HG02840 (cell line): Measurements from ENCODE around the gene E2F8.
"Not testable (repeated sequence)": the region's sequence is repeated elsewhere in the genome, so short reads cannot be mapped to it uniquely, and the experiment has no call there.

Experiments used
- ATAC-seq: cut with Tn5 transposase; IDR thresholded peaks from one replicate; pipeline ENCODE4 v1.9.1; 2021; ENCODE audit warnings: mild to moderate bottlenecking, moderate library complexity, moderate number of reproducible peaks; ENCODE audit not compliant: unreplicated experiment, low FRiP score

Gene E2F8, protein sequence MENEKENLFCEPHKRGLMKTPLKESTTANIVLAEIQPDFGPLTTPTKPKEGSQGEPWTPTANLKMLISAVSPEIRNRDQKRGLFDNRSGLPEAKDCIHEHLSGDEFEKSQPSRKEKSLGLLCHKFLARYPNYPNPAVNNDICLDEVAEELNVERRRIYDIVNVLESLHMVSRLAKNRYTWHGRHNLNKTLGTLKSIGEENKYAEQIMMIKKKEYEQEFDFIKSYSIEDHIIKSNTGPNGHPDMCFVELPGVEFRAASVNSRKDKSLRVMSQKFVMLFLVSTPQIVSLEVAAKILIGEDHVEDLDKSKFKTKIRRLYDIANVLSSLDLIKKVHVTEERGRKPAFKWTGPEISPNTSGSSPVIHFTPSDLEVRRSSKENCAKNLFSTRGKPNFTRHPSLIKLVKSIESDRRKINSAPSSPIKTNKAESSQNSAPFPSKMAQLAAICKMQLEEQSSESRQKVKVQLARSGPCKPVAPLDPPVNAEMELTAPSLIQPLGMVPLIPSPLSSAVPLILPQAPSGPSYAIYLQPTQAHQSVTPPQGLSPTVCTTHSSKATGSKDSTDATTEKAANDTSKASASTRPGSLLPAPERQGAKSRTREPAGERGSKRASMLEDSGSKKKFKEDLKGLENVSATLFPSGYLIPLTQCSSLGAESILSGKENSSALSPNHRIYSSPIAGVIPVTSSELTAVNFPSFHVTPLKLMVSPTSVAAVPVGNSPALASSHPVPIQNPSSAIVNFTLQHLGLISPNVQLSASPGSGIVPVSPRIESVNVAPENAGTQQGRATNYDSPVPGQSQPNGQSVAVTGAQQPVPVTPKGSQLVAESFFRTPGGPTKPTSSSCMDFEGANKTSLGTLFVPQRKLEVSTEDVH

DNA sequence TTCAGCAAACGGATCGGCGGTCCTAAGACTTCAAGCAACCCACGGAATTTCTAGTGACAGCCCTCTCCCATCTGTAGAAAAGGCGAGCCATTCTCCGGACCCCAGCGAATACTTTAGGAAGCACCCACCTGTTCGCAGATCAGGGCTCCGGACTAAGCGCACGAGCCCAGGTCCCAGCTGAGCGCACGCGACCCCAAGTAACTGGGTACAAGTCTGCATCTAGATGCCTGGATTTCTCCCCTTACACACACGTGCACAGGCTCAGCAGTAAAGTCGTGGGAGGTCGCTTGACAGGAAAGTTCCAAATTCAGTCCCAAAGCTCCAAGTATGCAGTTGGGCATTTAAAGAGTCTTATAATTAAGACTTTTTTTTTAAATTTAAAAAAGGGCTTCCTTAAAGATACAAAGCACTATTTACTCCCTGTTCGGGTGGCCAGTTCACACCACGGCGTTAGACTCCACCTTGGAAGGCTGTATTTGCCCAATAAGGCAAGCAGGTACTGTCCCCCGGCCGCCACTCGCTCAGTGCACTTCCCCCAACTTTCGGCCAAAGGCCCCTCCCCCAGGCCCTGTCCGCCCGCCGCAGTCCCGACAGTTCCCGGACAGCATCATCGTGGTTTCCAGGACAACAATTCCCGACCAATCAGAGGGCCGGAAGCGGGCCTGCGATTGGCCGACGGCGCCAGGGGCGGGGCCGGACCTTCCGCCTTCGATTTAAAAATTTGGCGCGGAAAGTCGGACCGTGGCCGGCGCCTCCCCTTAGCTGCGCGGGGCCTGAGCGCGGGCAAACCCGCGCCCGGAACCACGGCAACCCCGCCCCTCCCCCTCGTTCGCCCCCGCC lies at the start of gene E2F8:
Gene E2F8 (minus strand): TSS at position 526 of the 840 bp plus-strand sequence. CDS start 824 bp downstream, outside the sequence.
- peak; percentile 94 for ATAC-seq

- no peak for ATAC-seq
Observed at GRCh38 chr11:19290356-19290755, 49.6 kb upstream of the E2F8 start.

DNA sequence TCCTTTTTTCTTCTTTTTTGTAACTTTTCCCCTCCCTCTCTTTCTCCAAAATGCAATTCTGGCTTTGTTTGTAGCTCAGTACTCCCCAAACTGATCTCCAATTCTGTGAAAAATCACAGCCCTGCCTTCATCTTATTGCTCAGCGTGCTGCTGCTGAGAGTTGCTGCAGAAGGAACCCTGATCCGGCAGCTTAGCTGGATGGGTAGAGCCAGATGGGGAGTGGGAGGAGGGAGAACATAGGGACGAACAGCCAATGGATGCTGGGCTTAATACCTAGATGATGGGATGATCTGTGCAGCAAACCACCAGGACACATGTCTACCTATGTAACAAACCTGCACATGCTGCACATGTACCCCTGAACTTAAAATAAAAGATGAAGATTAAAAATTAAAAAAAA lies 47.5 kb upstream of the E2F8 start:
- ATAC-seq, result no peak

DNA sequence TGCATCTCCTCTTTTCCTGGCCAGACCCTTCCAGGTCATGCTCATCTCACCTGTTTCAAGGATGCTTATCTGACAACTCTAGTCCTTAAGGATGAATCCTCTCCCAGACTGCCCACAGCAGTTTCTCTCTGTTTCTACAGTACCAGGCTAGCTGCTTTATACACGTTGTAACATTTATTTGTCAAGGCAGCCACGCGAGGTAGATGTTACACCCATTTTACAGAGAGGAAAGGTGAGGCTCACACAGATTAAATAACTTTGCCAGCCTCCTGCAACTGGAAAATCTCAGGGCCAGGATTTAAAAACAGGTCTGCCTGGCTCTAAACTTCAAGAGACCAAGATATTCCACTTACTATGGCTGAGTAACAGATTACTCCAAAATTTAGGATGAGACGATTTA lies 45.7 kb upstream of the E2F8 start:
- no peak for ATAC-seq

GRCh38 chr11:19284881-19285280 lies 44.1 kb upstream of the E2F8 start:
- ATAC-seq, result no peak

DNA sequence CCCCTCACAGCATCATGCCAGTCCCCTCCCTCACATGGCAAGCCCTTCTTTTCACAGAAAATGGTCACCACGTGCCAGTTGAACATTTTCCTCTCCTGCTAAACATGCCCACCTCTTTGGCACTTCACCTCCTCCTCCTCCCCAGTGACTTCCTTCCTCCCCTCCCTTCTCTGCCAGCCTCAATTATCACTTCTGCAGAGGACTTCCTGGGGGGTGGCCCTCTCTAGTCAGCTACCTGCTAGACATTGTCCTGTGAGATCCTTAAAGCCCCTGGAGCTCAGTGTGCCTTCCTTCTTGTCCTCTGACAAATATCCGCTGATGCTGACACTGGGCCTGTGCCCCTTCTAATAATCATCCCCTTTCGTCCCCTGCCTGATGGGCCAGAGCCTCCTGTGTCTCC lies 43.2 kb upstream of the E2F8 start:
- ATAC-seq, result no peak

DNA sequence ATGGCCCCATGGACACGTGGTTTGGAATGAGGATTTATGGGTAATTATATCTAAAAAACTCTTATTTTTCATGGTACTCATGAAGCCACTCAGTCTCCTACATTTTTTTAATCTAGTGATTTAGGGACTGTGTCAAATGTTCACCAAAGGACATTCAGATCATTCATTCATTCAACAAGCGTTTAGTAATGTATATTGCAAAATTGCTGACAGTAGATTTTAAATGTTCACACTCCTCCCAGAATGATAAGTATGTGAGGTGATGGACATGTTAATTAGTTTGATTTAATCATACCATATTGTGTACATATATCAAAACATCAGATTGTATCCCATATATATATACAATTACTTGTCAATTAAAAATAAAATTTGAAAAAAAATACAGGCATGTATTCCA lies 40.8 kb upstream of the E2F8 start:
- no peak for ATAC-seq

DNA sequence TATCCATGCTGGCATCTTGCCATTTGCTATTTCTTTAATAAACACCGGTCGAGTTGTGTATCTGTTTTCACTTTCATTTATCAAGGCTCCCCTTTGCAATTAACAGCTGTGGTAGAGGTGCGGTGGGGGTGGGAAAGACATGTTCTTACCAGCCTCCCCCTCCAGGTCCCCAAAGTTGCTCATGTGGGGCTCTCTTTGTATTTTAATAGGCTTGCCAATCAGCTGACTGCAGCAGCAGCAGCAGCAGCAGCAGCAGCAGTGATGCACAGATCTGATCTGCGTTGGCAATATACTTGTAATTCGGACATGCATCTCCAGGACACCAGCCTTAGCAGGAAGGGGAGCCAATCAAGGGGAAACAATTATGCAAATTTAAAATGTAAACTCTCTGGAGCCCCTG lies 40.3 kb upstream of the E2F8 start:
- no peak for ATAC-seq

DNA sequence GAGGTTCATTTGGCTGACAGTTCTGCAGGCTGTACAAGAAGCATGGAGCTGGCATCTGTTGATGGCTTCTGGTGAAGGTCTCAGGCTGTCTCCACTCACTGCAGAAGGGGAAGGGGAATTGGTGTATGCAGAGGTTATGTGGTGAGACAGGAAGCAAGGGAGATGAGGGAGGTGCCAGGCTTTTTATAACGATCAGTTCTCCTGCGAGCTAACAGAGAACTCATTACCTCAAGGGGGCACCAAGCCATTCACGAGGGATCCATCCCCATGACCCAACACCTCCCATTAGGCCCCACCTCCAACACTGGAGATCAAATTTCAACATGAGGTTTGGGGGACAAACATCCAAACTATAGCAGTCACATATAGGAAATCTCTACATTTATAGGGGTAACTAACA lies 38.7 kb upstream of the E2F8 start:
- no peak for ATAC-seq

GRCh38 chr11:19276859-19277808 lies 36.4 kb upstream of the E2F8 start:
- no peak for ATAC-seq

- no peak for ATAC-seq
Observed at GRCh38 chr11:19275496-19275895, 34.8 kb upstream of the E2F8 start.

DNA sequence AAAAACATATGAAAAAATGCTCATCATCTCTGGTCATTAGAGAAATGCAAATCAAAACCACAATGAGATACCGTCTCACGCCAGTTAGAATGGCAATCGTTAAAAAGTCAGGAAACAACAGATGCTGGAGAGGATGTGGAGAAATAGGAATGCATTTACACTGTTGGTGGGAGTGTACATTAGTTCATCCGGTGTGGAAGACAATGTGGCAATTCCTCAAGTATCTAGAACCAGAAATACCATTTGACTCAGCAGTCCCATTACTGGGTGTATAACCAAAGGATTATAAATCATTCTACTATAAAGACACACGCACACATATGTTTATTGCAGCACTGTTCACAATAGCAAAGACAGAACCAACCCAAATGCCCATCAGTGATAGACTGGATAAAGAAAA lies 32.5 kb upstream of the E2F8 start:
- not testable (repeated sequence) for ATAC-seq

DNA sequence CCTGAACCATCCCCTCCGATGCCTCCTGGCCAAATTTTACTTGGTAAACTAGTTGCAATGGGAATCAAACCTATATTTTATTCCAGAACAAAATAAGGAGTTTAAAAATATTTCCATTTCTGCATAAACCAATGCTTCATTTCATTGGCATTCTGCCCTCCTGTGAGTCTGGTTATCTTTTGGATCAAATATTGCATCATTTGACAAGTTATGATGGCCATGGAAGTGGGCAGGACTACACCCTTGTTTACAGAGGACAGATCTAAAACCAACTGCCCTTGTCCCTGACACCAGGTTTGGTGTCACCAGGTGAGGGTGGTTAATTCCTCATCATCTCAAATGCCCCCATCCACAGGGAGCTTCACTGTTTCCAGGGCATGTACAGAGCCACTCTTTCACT lies 28.2 kb upstream of the E2F8 start:
- no peak for ATAC-seq

GRCh38 chr11:19267567-19267966 lies 26.8 kb upstream of the E2F8 start:
- ATAC-seq, result no peak

DNA sequence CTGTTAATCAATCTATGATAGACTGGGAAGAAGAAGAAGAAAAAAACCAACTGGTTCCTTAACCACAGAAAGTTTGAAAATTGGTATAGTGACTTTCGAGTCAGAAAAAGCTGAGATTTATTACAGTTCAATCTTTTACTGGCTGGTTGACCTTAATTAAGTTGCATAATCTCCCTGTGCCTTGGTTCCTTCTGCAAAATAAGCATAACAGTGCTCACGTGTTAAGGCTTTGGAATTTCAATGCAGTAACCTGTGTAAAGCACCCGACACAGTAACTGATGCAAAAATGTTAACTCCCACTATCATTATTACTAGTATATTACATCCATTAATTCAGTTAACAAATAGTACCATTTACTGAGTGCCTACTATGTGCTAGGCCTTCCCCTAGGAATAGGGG lies 22.6 kb upstream of the E2F8 start:
- ATAC-seq, result no peak

DNA sequence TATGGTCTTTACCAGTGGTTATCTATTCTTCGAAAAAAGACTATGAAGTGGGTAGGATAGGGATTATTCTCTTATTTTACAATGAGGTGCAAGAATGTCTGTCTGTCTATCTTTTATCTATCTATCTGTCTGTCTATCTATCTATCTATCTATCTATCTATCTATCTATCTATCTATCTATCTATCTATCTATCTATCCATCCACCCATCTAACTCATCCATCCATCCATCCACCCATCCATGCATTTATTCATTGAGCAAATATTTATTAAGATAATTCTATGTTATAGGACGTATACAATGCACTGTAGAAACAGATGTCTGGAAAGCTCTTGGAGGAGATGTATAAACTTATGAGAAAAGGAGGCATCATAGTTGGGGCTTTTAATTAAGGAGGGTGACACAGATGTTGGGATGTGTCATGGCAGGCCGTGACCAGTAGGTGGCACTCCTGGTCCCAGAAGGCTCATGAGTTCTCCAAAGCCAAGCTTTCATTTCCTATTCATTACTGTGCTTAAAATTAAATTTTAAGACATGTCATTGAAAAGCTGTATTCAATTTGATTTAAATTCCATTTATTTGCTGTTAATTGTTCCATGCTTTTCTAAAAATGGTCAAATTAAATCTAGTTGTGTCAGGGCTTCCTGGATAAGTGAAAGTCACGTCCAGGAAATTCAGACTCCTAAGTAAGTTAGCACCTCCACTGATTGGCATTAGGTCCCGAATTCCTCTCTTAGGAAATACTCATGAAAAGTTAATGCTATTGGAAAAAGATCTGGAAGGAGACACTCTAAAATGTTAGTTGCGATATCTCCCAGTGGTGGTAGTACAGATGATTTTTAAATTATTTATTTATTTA lies 19.0 kb upstream of the E2F8 start:
- no peak for ATAC-seq

DNA sequence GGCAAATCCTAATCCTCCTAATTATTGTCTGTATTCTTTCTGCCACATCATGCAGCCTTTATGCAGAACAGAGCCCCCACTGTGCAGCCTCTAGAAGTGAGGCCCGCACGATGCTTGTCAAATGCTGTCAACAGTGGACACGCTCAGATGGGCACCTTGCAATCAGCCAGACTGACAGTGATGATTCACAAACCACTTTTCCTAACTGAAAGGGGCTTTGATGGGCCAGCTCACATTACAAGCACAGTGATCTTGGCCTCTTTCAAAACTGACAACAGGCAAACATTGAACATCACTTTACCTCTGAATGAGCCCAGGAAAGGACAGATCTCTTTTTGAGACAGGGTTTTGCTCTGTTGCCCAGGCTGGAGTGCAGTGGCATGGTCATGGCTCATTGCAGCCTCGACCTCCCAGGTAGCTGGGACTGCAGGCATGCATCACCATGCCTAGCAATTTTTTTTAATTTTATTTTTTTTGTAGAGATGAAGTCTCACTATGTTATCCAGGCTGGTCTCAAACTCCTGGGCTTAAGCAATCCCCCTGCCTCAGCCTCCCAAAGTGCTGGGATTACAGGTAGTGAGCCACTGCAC lies 18.0 kb upstream of the E2F8 start:
- ATAC-seq, result no peak

GRCh38 chr11:19254441-19254840 lies 13.7 kb upstream of the E2F8 start:
- not testable (repeated sequence) for ATAC-seq
